A549 (cell line): ENCODE data around the gene ERGIC1. TPM values are rescaled to one million over a fixed set of nuclear protein-coding genes. Genes with fewer than 3 reads are reported as not detected.

Experiments
- ATAC-seq, 2 experiments: fragments of 200-7000 bp in 1 of 2; fragments of >200 bp in 1 of 2; cut with Nextera tagmentation in 1 of 2; cut with Tn5 transposase in 1 of 2; 3 replicates each; pipeline versions ENCODE4 v1.8.0 to v1.9.1; 2018 to 2020; ENCODE audit warnings: mild to moderate bottlenecking in 1 of 2, moderate library complexity in 1 of 2
- CTCF ChIA-PET: fragments of 300-600 bp; sonication (Branson Sonifier 250); formaldehyde crosslinking; extraction: SDS; loops from one replicate; lab custom pipeline; 2021; ENCODE audit warnings: antibody characterized with exemption, inconsistent platforms; lab: Yijun Ruan, JAX
- POLR2A ChIA-PET: fragments of 350-600 bp; formaldehyde crosslinking; extraction: SDS; loops from one replicate; lab custom pipeline; 2021; ENCODE audit warnings: antibody characterized with exemption, inconsistent platforms; lab: Yijun Ruan, JAX
- DNase-seq, 2 experiments: peaks; one replicate each; pipeline versions ENCODE4 v3.0.0 to v3.0.0-alpha.2; 2011 to 2016; ENCODE audit warnings: low read depth in 1 of 2, low spot score in 1 of 2
- FAIRE-seq: peaks from 2 replicates; lab custom pipeline; 2011; peaks lifted over from hg19 to GRCh38; lab: Jason Lieb, UNC
- H3K27ac ChIP-seq, 2 experiments: fragments of >200 bp; sonication (Bioruptor Twin); formaldehyde crosslinking; 3 replicates each; pipeline ENCODE4 v1.5.1; 2016 to 2017
- H3K4me1 ChIP-seq: fragments of >200 bp; sonication (Bioruptor Twin); formaldehyde crosslinking; 3 replicates; pipeline ENCODE4 v1.6.1; 2016
- H3K4me2 ChIP-seq: fragments of >200 bp; sonication (Bioruptor Twin); formaldehyde crosslinking; 3 replicates; pipeline ENCODE4 v1.6.1; 2016
- H3K4me3 ChIP-seq: fragments of >200 bp; sonication (Bioruptor Twin); formaldehyde crosslinking; 3 replicates; pipeline ENCODE4 v1.5.1; 2016
- H3K9me3 ChIP-seq: fragments of >200 bp; sonication (Bioruptor Twin); formaldehyde crosslinking; 3 replicates; pipeline ENCODE4 v1.6.1; 2016
- BHLHE40 ChIP-seq: IDR thresholded peaks from 2 replicates; pipeline ENCODE4 v1.6.1; 2012; ENCODE audit warnings: low read depth, low read length, inconsistent platforms
- CEBPB ChIP-seq, 2 experiments: fragments of >200 bp in 1 of 2; sonication (Bioruptor Twin) in 1 of 2; formaldehyde crosslinking in 1 of 2; IDR thresholded peaks; 2 replicates each; pipeline ENCODE4 v1.6.1; 2012 to 2016
- CHD4 ChIP-seq: fragments of 200-600 bp; sonication (generic); IDR thresholded peaks from 2 replicates; pipeline ENCODE4 v1.6.1; 2016; ENCODE audit warnings: antibody characterized with exemption, mild to moderate bottlenecking, borderline replicate concordance
- EHF ChIP-seq: fragments of 250-450 bp; sonication (Bioruptor Pico); IDR thresholded peaks from 2 replicates; pipeline ENCODE4 v1.5.0; 2020; ENCODE audit warnings: mild to moderate bottlenecking
- EP300 ChIP-seq, 2 experiments: fragments of >200 bp; sonication (Bioruptor Twin); formaldehyde crosslinking; IDR thresholded peaks; 2 replicates in 1 of 2; 3 replicates in 1 of 2; pipeline ENCODE4 v1.6.1; 2016 to 2017
- FOXS1 ChIP-seq: fragments of 250-450 bp; sonication (Bioruptor Pico); IDR thresholded peaks from 2 replicates; pipeline ENCODE4 v1.5.0; 2020; ENCODE audit warnings: mild to moderate bottlenecking, moderate library complexity
- HDAC2 ChIP-seq: fragments of 200-600 bp; sonication (generic); IDR thresholded peaks from 2 replicates; pipeline ENCODE4 v1.6.1; 2016
- HES2 ChIP-seq: fragments of >200 bp; sonication (Bioruptor Twin); formaldehyde crosslinking; IDR thresholded peaks from 2 replicates; pipeline ENCODE4 v1.6.1; 2016
- HEYL ChIP-seq: fragments of 250-450 bp; sonication (Bioruptor Pico); IDR thresholded peaks from 2 replicates; pipeline ENCODE4 v1.8.0; 2021; ENCODE audit warnings: mild to moderate bottlenecking, moderate library complexity
- HMGXB4 ChIP-seq: fragments of 250-450 bp; sonication (Bioruptor Pico); IDR thresholded peaks from 2 replicates; pipeline ENCODE4 v1.5.0; 2021; ENCODE audit warnings: mild to moderate bottlenecking, moderate library complexity, borderline replicate concordance
- HOXA7 ChIP-seq: fragments of 250-450 bp; sonication (Bioruptor Pico); IDR thresholded peaks from 2 replicates; pipeline ENCODE4 v1.5.0; 2020; ENCODE audit warnings: mild to moderate bottlenecking, moderate library complexity
- HOXB13 ChIP-seq: fragments of 250-450 bp; sonication (Bioruptor Pico); IDR thresholded peaks from 2 replicates; pipeline ENCODE4 v1.5.0; 2020; ENCODE audit warnings: low read depth, mild to moderate bottlenecking, moderate library complexity
- HOXB5 ChIP-seq: fragments of 250-450 bp; sonication (Bioruptor Pico); IDR thresholded peaks from 2 replicates; pipeline ENCODE4 v1.5.0; 2020; ENCODE audit warnings: mild to moderate bottlenecking, moderate library complexity
- JUN ChIP-seq, 2 experiments: fragments of >200 bp; sonication (Bioruptor Twin); formaldehyde crosslinking; IDR thresholded peaks; 2 replicates in 1 of 2; 3 replicates in 1 of 2; pipeline ENCODE4 v1.6.1; 2016 to 2017
- KDM5A ChIP-seq: fragments of 200-600 bp; sonication (generic); IDR thresholded peaks from 2 replicates; pipeline ENCODE4 v1.6.1; 2016; ENCODE audit warnings: antibody characterized with exemption, mild to moderate bottlenecking
- MAZ ChIP-seq: fragments of 150-350 bp; IDR thresholded peaks from 2 replicates; pipeline ENCODE4 v1.6.1; 2014; ENCODE audit warnings: antibody characterized with exemption, low read depth, low read length, borderline replicate concordance
- NR3C1 ChIP-seq: fragments of >200 bp; sonication (Bioruptor Twin); formaldehyde crosslinking; IDR thresholded peaks from 3 replicates; pipeline ENCODE4 v1.6.1; 2017
- PHF8 ChIP-seq: fragments of 200-600 bp; sonication (generic); IDR thresholded peaks from 2 replicates; pipeline ENCODE4 v1.6.1; 2016; ENCODE audit warnings: low read depth, mild to moderate bottlenecking, antibody characterized with exemption, moderate library complexity, borderline replicate concordance
- POLR2A ChIP-seq: IDR thresholded peaks from 2 replicates; pipeline ENCODE4 v1.6.1; 2012; ENCODE audit warnings: mild to moderate bottlenecking, low read length
- RAD21 ChIP-seq, 2 experiments: fragments of >200 bp in 1 of 2; sonication (Bioruptor Twin) in 1 of 2; formaldehyde crosslinking in 1 of 2; IDR thresholded peaks in 1 of 2; conservative IDR thresholded peaks in 1 of 2; 2 replicates in 1 of 2; 3 replicates in 1 of 2; pipeline ENCODE4 v1.6.1; 2012 to 2018; ENCODE audit warnings: inconsistent platforms in 1 of 2
- RARB ChIP-seq: fragments of 250-450 bp; sonication (Bioruptor Pico); IDR thresholded peaks from 2 replicates; pipeline ENCODE4 v1.8.0; 2021; ENCODE audit warnings: mild to moderate bottlenecking, moderate library complexity
- RFX5 ChIP-seq: fragments of 450-650 bp; IDR thresholded peaks from 2 replicates; pipeline ENCODE4 v1.7.1; 2014; ENCODE audit warnings: antibody characterized with exemption, mild to moderate bottlenecking, moderate library complexity
- RNF2 ChIP-seq: fragments of 200-600 bp; sonication (generic); IDR thresholded peaks from 2 replicates; pipeline ENCODE4 v1.6.1; 2016; ENCODE audit warnings: low read depth, mild to moderate bottlenecking, antibody characterized with exemption, moderate library complexity, borderline replicate concordance
- SMC3 ChIP-seq: fragments of >200 bp; sonication (Bioruptor Twin); formaldehyde crosslinking; IDR thresholded peaks from 3 replicates; pipeline ENCODE4 v1.6.1; 2018; ENCODE audit warnings: inconsistent platforms
- SREBF2 ChIP-seq: fragments of 450-650 bp; IDR thresholded peaks from 2 replicates; pipeline ENCODE4 v1.6.1; 2014; ENCODE audit warnings: mild to moderate bottlenecking, moderate library complexity
- ZC3H11A ChIP-seq: fragments of 450-650 bp; IDR thresholded peaks from 2 replicates; pipeline ENCODE4 v1.6.1; 2014; ENCODE audit warnings: antibody characterized with exemption, mild to moderate bottlenecking
- WGBS: methylation state at CpG from one replicate; pipeline ENCODE4 v1.1.6; 2017; ENCODE audit errors: missing lambda C conversion rate; 5-methylcytosine and 5-hydroxymethylcytosine counted together
- polyA minus RNA-seq: library from RNA; depleted of rRNA, polyadenylated mRNA; stranded (reverse); fragments of >200 nt; gene quantifications from 2 replicates; pipeline ENCODE4 v1.2.3, GENCODE V29; 2011; rRNA and poly(A)+ RNA removed
- polyA plus RNA-seq, 4 experiments: library from polyadenylated mRNA; depleted of rRNA in 3 of 4; stranded (reverse); fragments of >200 nt; fragmentation: RNase III in 1 of 4; extraction: RNeasy Plus Mini Kit Qiagen cat#74134 plus additional on column Dnase treatment in 1 of 4; gene quantifications; 2 replicates in 3 of 4; 3 replicates in 1 of 4; pipeline ENCODE4 v1.2.3, GENCODE V29; 2011 to 2017
- TF ChIP-seq, protein P1 (sequence below): IDR thresholded peaks from 2 replicates; pipeline ENCODE4 v1.6.1; 2012
- TF ChIP-seq, protein P2 (sequence below): fragments of 150-350 bp; IDR thresholded peaks from 2 replicates; pipeline ENCODE4 v1.6.1; 2014; ENCODE audit warnings: low read depth, mild to moderate bottlenecking, low read length
- TF ChIP-seq, protein P3 (sequence below): fragments of 200-600 bp; sonication (generic); IDR thresholded peaks from 2 replicates; pipeline ENCODE4 v1.6.1; 2016; ENCODE audit warnings: antibody characterized with exemption, mild to moderate bottlenecking, moderate library complexity
- TF ChIP-seq, protein P4 (sequence below): IDR thresholded peaks from 2 replicates; pipeline ENCODE4 v1.6.1; 2012; ENCODE audit warnings: low read depth, borderline replicate concordance
- TF ChIP-seq, protein P5 (sequence below): fragments of >200 bp; sonication (Bioruptor Twin); formaldehyde crosslinking; IDR thresholded peaks from 3 replicates; pipeline ENCODE4 v1.6.1; 2016

ERGIC1 gene
- polyA plus RNA-seq (2011; rRNA removed) (176 and 208 TPM in 2 replicates), polyA plus RNA-seq (2017; fragmentation: RNase III; extraction: RNeasy Plus Mini Kit Qiagen cat#74134 plus additional on column Dnase treatment) (289 to 322 TPM (median 304 TPM) in 3 replicates), polyA minus RNA-seq (418 and 510 TPM in 2 replicates)
- polyA plus RNA-seq (2012; cell fraction: cytosol; rRNA removed): 184 and 254 TPM in 2 replicates
- polyA plus RNA-seq (2012; cell fraction: nucleus; rRNA removed): 131 and 150 TPM in 2 replicates

- 1% methylated on average over 28 of the region's 53 CpGs for WGBS
- peak; percentile 64 to 84 for DNase-seq
- POLR2A ChIA-PET: interaction anchor here (1.1 to 2.1 kb wide), 2 partner anchors 25 to 63 kb away, joined by 3 to 10 read pairs; partner anchors contain the start of gene DUSP1
- CTCF ChIA-PET: interaction anchor here (0.5 to 2.2 kb wide), 5 partner anchors 12 to 324 kb away, joined by 3 to 6 read pairs (median 4); no protein-coding TSS in a partner anchor
- ATAC-seq: peak; percentile 91 to 93
- TF ChIP-seq PHF8: no peak
- TF ChIP-seq MAZ: no peak
- TF ChIP-seq RNF2: no peak
- TF ChIP-seq, protein P1, sequence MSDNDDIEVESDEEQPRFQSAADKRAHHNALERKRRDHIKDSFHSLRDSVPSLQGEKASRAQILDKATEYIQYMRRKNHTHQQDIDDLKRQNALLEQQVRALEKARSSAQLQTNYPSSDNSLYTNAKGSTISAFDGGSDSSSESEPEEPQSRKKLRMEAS: peak; percentile 66
- no peak for TF ChIP-seq HES2
- TF ChIP-seq, protein P2, sequence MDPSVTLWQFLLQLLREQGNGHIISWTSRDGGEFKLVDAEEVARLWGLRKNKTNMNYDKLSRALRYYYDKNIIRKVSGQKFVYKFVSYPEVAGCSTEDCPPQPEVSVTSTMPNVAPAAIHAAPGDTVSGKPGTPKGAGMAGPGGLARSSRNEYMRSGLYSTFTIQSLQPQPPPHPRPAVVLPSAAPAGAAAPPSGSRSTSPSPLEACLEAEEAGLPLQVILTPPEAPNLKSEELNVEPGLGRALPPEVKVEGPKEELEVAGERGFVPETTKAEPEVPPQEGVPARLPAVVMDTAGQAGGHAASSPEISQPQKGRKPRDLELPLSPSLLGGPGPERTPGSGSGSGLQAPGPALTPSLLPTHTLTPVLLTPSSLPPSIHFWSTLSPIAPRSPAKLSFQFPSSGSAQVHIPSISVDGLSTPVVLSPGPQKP: no peak
- TF ChIP-seq SMC3: peak; percentile 11; the same call in 2 of the 3 replicates
- no peak for TF ChIP-seq HOXB13 (CRISPR knock-in tag)
- no peak for TF ChIP-seq NR3C1
- TF ChIP-seq, protein P3, sequence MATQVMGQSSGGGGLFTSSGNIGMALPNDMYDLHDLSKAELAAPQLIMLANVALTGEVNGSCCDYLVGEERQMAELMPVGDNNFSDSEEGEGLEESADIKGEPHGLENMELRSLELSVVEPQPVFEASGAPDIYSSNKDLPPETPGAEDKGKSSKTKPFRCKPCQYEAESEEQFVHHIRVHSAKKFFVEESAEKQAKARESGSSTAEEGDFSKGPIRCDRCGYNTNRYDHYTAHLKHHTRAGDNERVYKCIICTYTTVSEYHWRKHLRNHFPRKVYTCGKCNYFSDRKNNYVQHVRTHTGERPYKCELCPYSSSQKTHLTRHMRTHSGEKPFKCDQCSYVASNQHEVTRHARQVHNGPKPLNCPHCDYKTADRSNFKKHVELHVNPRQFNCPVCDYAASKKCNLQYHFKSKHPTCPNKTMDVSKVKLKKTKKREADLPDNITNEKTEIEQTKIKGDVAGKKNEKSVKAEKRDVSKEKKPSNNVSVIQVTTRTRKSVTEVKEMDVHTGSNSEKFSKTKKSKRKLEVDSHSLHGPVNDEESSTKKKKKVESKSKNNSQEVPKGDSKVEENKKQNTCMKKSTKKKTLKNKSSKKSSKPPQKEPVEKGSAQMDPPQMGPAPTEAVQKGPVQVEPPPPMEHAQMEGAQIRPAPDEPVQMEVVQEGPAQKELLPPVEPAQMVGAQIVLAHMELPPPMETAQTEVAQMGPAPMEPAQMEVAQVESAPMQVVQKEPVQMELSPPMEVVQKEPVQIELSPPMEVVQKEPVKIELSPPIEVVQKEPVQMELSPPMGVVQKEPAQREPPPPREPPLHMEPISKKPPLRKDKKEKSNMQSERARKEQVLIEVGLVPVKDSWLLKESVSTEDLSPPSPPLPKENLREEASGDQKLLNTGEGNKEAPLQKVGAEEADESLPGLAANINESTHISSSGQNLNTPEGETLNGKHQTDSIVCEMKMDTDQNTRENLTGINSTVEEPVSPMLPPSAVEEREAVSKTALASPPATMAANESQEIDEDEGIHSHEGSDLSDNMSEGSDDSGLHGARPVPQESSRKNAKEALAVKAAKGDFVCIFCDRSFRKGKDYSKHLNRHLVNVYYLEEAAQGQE: no peak
- TF ChIP-seq ZC3H11A: no peak
- TF ChIP-seq HDAC2: no peak
- TF ChIP-seq KDM5A: no peak
- TF ChIP-seq HOXB5 (CRISPR knock-in tag): no peak
- TF ChIP-seq CEBPB (IDR thresholded peaks at IDR 0.05): no peak
- TF ChIP-seq HOXA7 (CRISPR knock-in tag): 0 out of 2 replicates have a peak, but pooled peaks have one; percentile 38
- peak in 1 of 2 experiments; percentile 22; a peak in 1 of 5 replicates for TF ChIP-seq EP300 (IDR thresholded peaks at IDR 0.05)
- TF ChIP-seq CHD4: no peak
- TF ChIP-seq POLR2A: peak; percentile 65
- peak; percentile 59 to 86; a peak in 4 of 5 replicates for TF ChIP-seq JUN (IDR thresholded peaks at IDR 0.05)
- TF ChIP-seq HMGXB4 (CRISPR knock-in tag): no peak
- TF ChIP-seq HEYL (CRISPR knock-in tag): no peak
- TF ChIP-seq, protein P4, sequence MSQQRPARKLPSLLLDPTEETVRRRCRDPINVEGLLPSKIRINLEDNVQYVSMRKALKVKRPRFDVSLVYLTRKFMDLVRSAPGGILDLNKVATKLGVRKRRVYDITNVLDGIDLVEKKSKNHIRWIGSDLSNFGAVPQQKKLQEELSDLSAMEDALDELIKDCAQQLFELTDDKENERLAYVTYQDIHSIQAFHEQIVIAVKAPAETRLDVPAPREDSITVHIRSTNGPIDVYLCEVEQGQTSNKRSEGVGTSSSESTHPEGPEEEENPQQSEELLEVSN: no peak
- TF ChIP-seq RFX5: 0 out of 2 replicates have a peak, but pooled peaks have one; percentile 28
- TF ChIP-seq RARB (CRISPR knock-in tag): no peak
- TF ChIP-seq SREBF2: no peak
- TF ChIP-seq EHF: no peak
- no peak for TF ChIP-seq BHLHE40
- TF ChIP-seq RAD21 (conservative IDR thresholded peaks at IDR 0.05 in 1 of 2, IDR thresholded peaks at IDR 0.05 in 1 of 2): 0 out of 5 replicates have a peak, but pooled peaks of 1 of the 2 experiments have one; percentile 9
- no peak for TF ChIP-seq FOXS1
- TF ChIP-seq, protein P5, sequence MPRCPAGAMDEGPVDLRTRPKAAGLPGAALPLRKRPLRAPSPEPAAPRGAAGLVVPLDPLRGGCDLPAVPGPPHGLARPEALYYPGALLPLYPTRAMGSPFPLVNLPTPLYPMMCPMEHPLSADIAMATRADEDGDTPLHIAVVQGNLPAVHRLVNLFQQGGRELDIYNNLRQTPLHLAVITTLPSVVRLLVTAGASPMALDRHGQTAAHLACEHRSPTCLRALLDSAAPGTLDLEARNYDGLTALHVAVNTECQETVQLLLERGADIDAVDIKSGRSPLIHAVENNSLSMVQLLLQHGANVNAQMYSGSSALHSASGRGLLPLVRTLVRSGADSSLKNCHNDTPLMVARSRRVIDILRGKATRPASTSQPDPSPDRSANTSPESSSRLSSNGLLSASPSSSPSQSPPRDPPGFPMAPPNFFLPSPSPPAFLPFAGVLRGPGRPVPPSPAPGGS: peak; percentile 76; the same call in 1 of the 3 replicates
- TF ChIP-seq, all 56 proteins: peak for 9
- Histone ChIP-seq H3K9me3 (no peaks in the 10 kb centered on the region), H3K27ac (peak within 1 kb of the TSS; percentile 96 to 99), H3K4me3 (peak within 1 kb of the TSS; percentile 99), H3K4me2 (peak within 1 kb of the TSS; percentile 99), H3K4me1 (peaks cover 46% of the 10 kb centered on the region)
- FAIRE-seq: no peak
Observed at GRCh38 chr5:172833686-172834414, at the start of gene ERGIC1. ERGIC1 (plus strand) TSS chr5:172834251; CDS start chr5:172834414, 163 bp downstream.
